ENCODE data around the gene ARL15. TPM values are rescaled to one million over a fixed set of nuclear protein-coding genes. Genes with fewer than 3 reads are reported as not detected.

The ARL15 gene
- total and polyA plus RNA-seq, 2 of the 4 experiments (the other 2 are of a cell fraction) = 7.3 to 19.2 TPM

DNA sequence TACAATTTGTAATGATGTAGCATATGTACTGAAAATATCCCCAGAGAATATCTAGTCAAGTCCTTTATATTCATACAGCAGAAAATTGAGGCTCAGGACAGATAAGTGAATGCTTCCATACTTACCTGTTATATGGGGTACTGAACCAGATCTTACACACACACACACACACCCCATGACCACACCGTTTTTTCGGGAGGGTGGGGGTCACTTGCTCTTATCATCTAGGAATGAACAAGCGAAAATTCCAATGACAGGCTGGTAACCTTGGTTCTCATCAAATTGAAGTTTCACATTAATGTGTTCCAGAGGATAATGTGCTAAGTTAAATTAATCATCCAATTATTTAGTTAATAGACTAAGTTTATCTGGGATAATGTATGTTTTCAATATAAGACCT, 48.8 kb downstream of the ARL15 start:
- H3K18ac ChIP-seq (ENCODE audit: low read depth, low read length) = no peak overlapping the region
- H3K23ac ChIP-seq (ENCODE audit: low read depth, low read length) = no peak overlapping the region
- H3K56ac ChIP-seq (ENCODE audit: extremely low read depth, insufficient read depth, low read length) = no peak overlapping the region
- no peak overlapping the region for H3K4me2 ChIP-seq (ENCODE audit: low read depth, low read length)
- H3K4ac ChIP-seq (ENCODE audit: low read depth, low read length) = no peak overlapping the region
- no peaks in the 10 kb centered on the region for H3K9me3 ChIP-seq (ENCODE audit: control insufficient read depth, insufficient read depth, low read length)
- no peak overlapping the region for H2AK9ac ChIP-seq (replicated peaks; ENCODE audit: low read depth, low read length, poor library complexity)
- POLR2A ChIA-PET (ENCODE audit: unreplicated experiment) = no interaction called here
- H2BK20ac ChIP-seq (ENCODE audit: low read depth, low read length) = no peak overlapping the region
- no peak overlapping the region for H3K4me3 ChIP-seq (ENCODE audit: insufficient read depth, low read depth, low read length)
- H3K9ac ChIP-seq (ENCODE audit: low read depth, low read length) = no peak overlapping the region
- no peaks in the 10 kb centered on the region for H3K36me3 ChIP-seq (ENCODE audit: control insufficient read depth, insufficient read depth, low read length)
- H2BK15ac ChIP-seq (ENCODE audit: low read depth, low read length) = no peak overlapping the region
- in situ Hi-C loops (cut with MboI; ENCODE audit: low sequenced_read_pairs) (no loop called here), intact Hi-C loops (cut with micrococcal nuclease) (no loop called here), dilution Hi-C loops (cut with HindIII; ENCODE audit: low sequenced_read_pairs, unreplicated experiment) (no loop called here)
- H2BK120ac ChIP-seq (ENCODE audit: low read depth, low read length) = no peak overlapping the region
- H3K4me1 ChIP-seq (ENCODE audit: control insufficient read depth, insufficient read depth, low read length) = peaks cover 5% of the 10 kb centered on the region; the same call in 1 of the 2 replicates
- CTCF ChIA-PET = no interaction called here
- H3K9me1 ChIP-seq (ENCODE audit: insufficient read depth, low read length) = 0 out of 2 replicates have a peak, but pooled peaks cover 2% of the 10 kb centered on the region
- no peak for TF ChIP-seq RAD21 (IDR thresholded peaks at IDR 0.05; ENCODE audit: low read length)
- no peak for TF ChIP-seq NFE2L2 (IDR thresholded peaks at IDR 0.05; ENCODE audit: low read depth, low read length)
- TF ChIP-seq, protein P1, sequence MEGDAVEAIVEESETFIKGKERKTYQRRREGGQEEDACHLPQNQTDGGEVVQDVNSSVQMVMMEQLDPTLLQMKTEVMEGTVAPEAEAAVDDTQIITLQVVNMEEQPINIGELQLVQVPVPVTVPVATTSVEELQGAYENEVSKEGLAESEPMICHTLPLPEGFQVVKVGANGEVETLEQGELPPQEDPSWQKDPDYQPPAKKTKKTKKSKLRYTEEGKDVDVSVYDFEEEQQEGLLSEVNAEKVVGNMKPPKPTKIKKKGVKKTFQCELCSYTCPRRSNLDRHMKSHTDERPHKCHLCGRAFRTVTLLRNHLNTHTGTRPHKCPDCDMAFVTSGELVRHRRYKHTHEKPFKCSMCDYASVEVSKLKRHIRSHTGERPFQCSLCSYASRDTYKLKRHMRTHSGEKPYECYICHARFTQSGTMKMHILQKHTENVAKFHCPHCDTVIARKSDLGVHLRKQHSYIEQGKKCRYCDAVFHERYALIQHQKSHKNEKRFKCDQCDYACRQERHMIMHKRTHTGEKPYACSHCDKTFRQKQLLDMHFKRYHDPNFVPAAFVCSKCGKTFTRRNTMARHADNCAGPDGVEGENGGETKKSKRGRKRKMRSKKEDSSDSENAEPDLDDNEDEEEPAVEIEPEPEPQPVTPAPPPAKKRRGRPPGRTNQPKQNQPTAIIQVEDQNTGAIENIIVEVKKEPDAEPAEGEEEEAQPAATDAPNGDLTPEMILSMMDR (conservative IDR thresholded peaks at IDR 0.05; ENCODE audit: low read depth, low read length) = no peak
- no peak for TF ChIP-seq MXI1 (IDR thresholded peaks at IDR 0.05; ENCODE audit: borderline replicate concordance, low read depth, low read length)
- TF ChIP-seq RFX5 (IDR thresholded peaks at IDR 0.05; ENCODE audit: low read depth, low read length) = no peak
- no peak for TF ChIP-seq SMC3 (IDR thresholded peaks at IDR 0.05; ENCODE audit: low read depth, low read length)
- TF ChIP-seq MAZ (IDR thresholded peaks at IDR 0.05; ENCODE audit: borderline replicate concordance, low read depth, low read length) = no peak
- TF ChIP-seq FOS (IDR thresholded peaks at IDR 0.05; ENCODE audit: low read depth, low read length) = no peak
- TF ChIP-seq RCOR1 (IDR thresholded peaks at IDR 0.05; ENCODE audit: insufficient replicate concordance, low read length) = no peak
- no peak for TF ChIP-seq POLR2A (IDR thresholded peaks at IDR 0.05; ENCODE audit: low read depth, low read length)
- no peak for TF ChIP-seq BHLHE40 (IDR thresholded peaks at IDR 0.05; ENCODE audit: low read depth, low read length)
- TF ChIP-seq MAFK (IDR thresholded peaks at IDR 0.05; ENCODE audit: low read depth, low read length) = no peak
- TF ChIP-seq, protein P2, sequence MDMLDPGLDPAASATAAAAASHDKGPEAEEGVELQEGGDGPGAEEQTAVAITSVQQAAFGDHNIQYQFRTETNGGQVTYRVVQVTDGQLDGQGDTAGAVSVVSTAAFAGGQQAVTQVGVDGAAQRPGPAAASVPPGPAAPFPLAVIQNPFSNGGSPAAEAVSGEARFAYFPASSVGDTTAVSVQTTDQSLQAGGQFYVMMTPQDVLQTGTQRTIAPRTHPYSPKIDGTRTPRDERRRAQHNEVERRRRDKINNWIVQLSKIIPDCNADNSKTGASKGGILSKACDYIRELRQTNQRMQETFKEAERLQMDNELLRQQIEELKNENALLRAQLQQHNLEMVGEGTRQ (IDR thresholded peaks at IDR 0.05; ENCODE audit: low read depth, low read length) = no peak
- TF ChIP-seq CHD1 (IDR thresholded peaks at IDR 0.05; ENCODE audit: low read depth, low read length) = no peak
- TF ChIP-seq, protein P3, sequence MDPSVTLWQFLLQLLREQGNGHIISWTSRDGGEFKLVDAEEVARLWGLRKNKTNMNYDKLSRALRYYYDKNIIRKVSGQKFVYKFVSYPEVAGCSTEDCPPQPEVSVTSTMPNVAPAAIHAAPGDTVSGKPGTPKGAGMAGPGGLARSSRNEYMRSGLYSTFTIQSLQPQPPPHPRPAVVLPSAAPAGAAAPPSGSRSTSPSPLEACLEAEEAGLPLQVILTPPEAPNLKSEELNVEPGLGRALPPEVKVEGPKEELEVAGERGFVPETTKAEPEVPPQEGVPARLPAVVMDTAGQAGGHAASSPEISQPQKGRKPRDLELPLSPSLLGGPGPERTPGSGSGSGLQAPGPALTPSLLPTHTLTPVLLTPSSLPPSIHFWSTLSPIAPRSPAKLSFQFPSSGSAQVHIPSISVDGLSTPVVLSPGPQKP (IDR thresholded peaks at IDR 0.05; ENCODE audit: borderline replicate concordance, low read depth, low read length) = no peak
- TF ChIP-seq CEBPB (IDR thresholded peaks at IDR 0.05; ENCODE audit: low read depth, low read length) = no peak
- H2BK5ac ChIP-seq (ENCODE audit: low read depth, low read length, poor library complexity, severe bottlenecking) = no peak overlapping the region
- H4K91ac ChIP-seq (ENCODE audit: insufficient read depth, low read depth, low read length) = no peak overlapping the region
- no peak overlapping the region for H2AFZ ChIP-seq (replicated peaks; ENCODE audit: low read length, poor library complexity)
- peaks cover 8 to 12% of the 10 kb centered on the region in 2 experiments for H3K79me1 ChIP-seq (ENCODE audit: low read depth in 1 of 2, low read length in 2 of 2)
- ATAC-seq (ENCODE audit: low read depth) (no peak), DNase-seq (no peak)
- peaks cover 2% of the 10 kb centered on the region; the same call in 1 of the 2 replicates for H4K20me1 ChIP-seq (ENCODE audit: insufficient read depth, low read length)
- H3K27ac ChIP-seq (ENCODE audit: insufficient read depth, low read length) = no peak overlapping the region
- no peak overlapping the region for H4K5ac ChIP-seq (ENCODE audit: low read depth, low read length)
- no CpG with 5 or more reads among the region's 3 CpGs for WGBS, 2 experiments (ENCODE audit: extremely low coverage in 2 of 2, insufficient read length in 1 of 2)
- no peak overlapping the region for H3K14ac ChIP-seq (replicated peaks; ENCODE audit: low read depth, low read length)
- H4K8ac ChIP-seq (ENCODE audit: low read depth in 2 of 2, low read length in 2 of 2) = no peak overlapping the region
- H2AK5ac ChIP-seq (ENCODE audit: low read depth, low read length) = no peak overlapping the region
- no peaks in the 10 kb centered on the region for H3K27me3 ChIP-seq (ENCODE audit: control insufficient read depth, insufficient read depth, low read length)
- no TSS peak for BruUV-seq (replicated peaks)
